A549 (cell line): ENCODE data around the gene TSPEAR. TPM values are rescaled to one million over a fixed set of nuclear protein-coding genes. Genes with fewer than 3 reads are reported as not detected.

Experiments
- ATAC-seq, 2 experiments: fragments of 200-7000 bp in 1 of 2; fragments of >200 bp in 1 of 2; cut with Nextera tagmentation in 1 of 2; cut with Tn5 transposase in 1 of 2; 3 replicates each; pipeline versions ENCODE4 v1.8.0 to v1.9.1; 2018 to 2020; ENCODE audit warnings: mild to moderate bottlenecking in 1 of 2, moderate library complexity in 1 of 2
- CTCF ChIA-PET: fragments of 300-600 bp; sonication (Branson Sonifier 250); formaldehyde crosslinking; extraction: SDS; loops from one replicate; lab custom pipeline; 2021; ENCODE audit warnings: antibody characterized with exemption, inconsistent platforms; lab: Yijun Ruan, JAX
- POLR2A ChIA-PET: fragments of 350-600 bp; formaldehyde crosslinking; extraction: SDS; loops from one replicate; lab custom pipeline; 2021; ENCODE audit warnings: antibody characterized with exemption, inconsistent platforms; lab: Yijun Ruan, JAX
- DNase-seq, 2 experiments: peaks; one replicate each; pipeline versions ENCODE4 v3.0.0 to v3.0.0-alpha.2; 2011 to 2016; ENCODE audit warnings: low read depth in 1 of 2, low spot score in 1 of 2
- FAIRE-seq: peaks from 2 replicates; lab custom pipeline; 2011; peaks lifted over from hg19 to GRCh38; lab: Jason Lieb, UNC
- H3K27ac ChIP-seq, 2 experiments: fragments of >200 bp; sonication (Bioruptor Twin); formaldehyde crosslinking; 3 replicates each; pipeline ENCODE4 v1.5.1; 2016 to 2017
- H3K4me1 ChIP-seq: fragments of >200 bp; sonication (Bioruptor Twin); formaldehyde crosslinking; 3 replicates; pipeline ENCODE4 v1.6.1; 2016
- H3K4me2 ChIP-seq: fragments of >200 bp; sonication (Bioruptor Twin); formaldehyde crosslinking; 3 replicates; pipeline ENCODE4 v1.6.1; 2016
- H3K4me3 ChIP-seq: fragments of >200 bp; sonication (Bioruptor Twin); formaldehyde crosslinking; 3 replicates; pipeline ENCODE4 v1.5.1; 2016
- H3K9me3 ChIP-seq: fragments of >200 bp; sonication (Bioruptor Twin); formaldehyde crosslinking; 3 replicates; pipeline ENCODE4 v1.6.1; 2016
- BCL3 ChIP-seq: fragments of >200 bp; sonication (Bioruptor Twin); formaldehyde crosslinking; IDR thresholded peaks from 3 replicates; pipeline ENCODE4 v1.6.1; 2016
- BHLHE40 ChIP-seq: IDR thresholded peaks from 2 replicates; pipeline ENCODE4 v1.6.1; 2012; ENCODE audit warnings: low read depth, low read length, inconsistent platforms
- CBX8 ChIP-seq: fragments of 200-600 bp; sonication (generic); IDR thresholded peaks from 2 replicates; pipeline ENCODE4 v1.6.1; 2016
- CTCF ChIP-seq: fragments of >200 bp; sonication (Bioruptor Twin); formaldehyde crosslinking; IDR thresholded peaks from 3 replicates; pipeline ENCODE4 v1.5.1; 2016
- FOSL2 ChIP-seq, 2 experiments: fragments of 450-650 bp in 1 of 2; fragments of >200 bp in 1 of 2; sonication (Bioruptor Twin) in 1 of 2; formaldehyde crosslinking; IDR thresholded peaks; 2 replicates each; pipeline versions ENCODE4 v1.5.0 to v1.6.1; 2016 to 2020; ENCODE audit warnings: mild to moderate bottlenecking in 1 of 2, moderate library complexity in 1 of 2
- HMGXB4 ChIP-seq: fragments of 250-450 bp; sonication (Bioruptor Pico); IDR thresholded peaks from 2 replicates; pipeline ENCODE4 v1.5.0; 2021; ENCODE audit warnings: mild to moderate bottlenecking, moderate library complexity, borderline replicate concordance
- JUN ChIP-seq, 2 experiments: fragments of >200 bp; sonication (Bioruptor Twin); formaldehyde crosslinking; IDR thresholded peaks; 2 replicates in 1 of 2; 3 replicates in 1 of 2; pipeline ENCODE4 v1.6.1; 2016 to 2017
- MYC ChIP-seq: IDR thresholded peaks from 2 replicates; pipeline ENCODE4 v1.6.1; 2012; ENCODE audit warnings: mild to moderate bottlenecking, inconsistent platforms, low read length, improper control_type of control experiment, borderline replicate concordance
- NPAS2 ChIP-seq: fragments of 250-450 bp; sonication (Bioruptor Pico); IDR thresholded peaks from 2 replicates; pipeline ENCODE4 v1.8.0; 2022; ENCODE audit warnings: mild to moderate bottlenecking, moderate library complexity, borderline replicate concordance
- REST ChIP-seq: fragments of 200-600 bp; sonication (generic); IDR thresholded peaks from 2 replicates; pipeline ENCODE4 v1.6.1; 2016; ENCODE audit warnings: antibody characterized with exemption, mild to moderate bottlenecking, moderate library complexity
- SMC3 ChIP-seq: fragments of >200 bp; sonication (Bioruptor Twin); formaldehyde crosslinking; IDR thresholded peaks from 3 replicates; pipeline ENCODE4 v1.6.1; 2018; ENCODE audit warnings: inconsistent platforms
- TFCP2L1 ChIP-seq: fragments of 250-450 bp; sonication (Bioruptor Pico); IDR thresholded peaks from 2 replicates; pipeline ENCODE4 v1.5.0; 2021; ENCODE audit warnings: mild to moderate bottlenecking
- TP53 ChIP-seq: fragments of 250-450 bp; sonication (Bioruptor Pico); IDR thresholded peaks from 2 replicates; pipeline ENCODE4 v1.5.0; 2021; ENCODE audit warnings: mild to moderate bottlenecking, moderate library complexity
- USF2 ChIP-seq: fragments of 450-650 bp; IDR thresholded peaks from 2 replicates; pipeline ENCODE4 v1.6.1; 2014; ENCODE audit warnings: antibody characterized with exemption
- ZSCAN20 ChIP-seq: fragments of 250-450 bp; sonication (Bioruptor Pico); IDR thresholded peaks from 2 replicates; pipeline ENCODE4 v1.8.0; 2022; ENCODE audit warnings: mild to moderate bottlenecking, moderate library complexity
- WGBS: methylation state at CpG from one replicate; pipeline ENCODE4 v1.1.6; 2017; ENCODE audit errors: missing lambda C conversion rate; 5-methylcytosine and 5-hydroxymethylcytosine counted together
- polyA plus RNA-seq, 4 experiments: library from polyadenylated mRNA; depleted of rRNA in 3 of 4; stranded (reverse); fragments of >200 nt; fragmentation: RNase III in 1 of 4; extraction: RNeasy Plus Mini Kit Qiagen cat#74134 plus additional on column Dnase treatment in 1 of 4; gene quantifications; 2 replicates in 3 of 4; 3 replicates in 1 of 4; pipeline ENCODE4 v1.2.3, GENCODE V29; 2011 to 2017

The TSPEAR gene
- polyA plus RNA-seq, 2 of the 4 experiments (the other 2 are of a cell fraction), result not detected

GRCh38 chr21:44579056-44579832, 132.1 kb downstream of the TSPEAR start:
- Histone ChIP-seq H3K9me3 (peaks cover 20% of the 10 kb centered on the region), H3K27ac (no peak overlapping the region), H3K4me2 (no peak overlapping the region), H3K4me1 (no peaks in the 10 kb centered on the region)
- ATAC-seq (no peak), DNase-seq (no peak)
- CTCF ChIA-PET, result interaction anchor here (1.3 to 2.1 kb wide), 3 partner anchors 9 to 163 kb away, joined by 3 to 6 read pairs (median 3); no protein-coding TSS in a partner anchor
- POLR2A ChIA-PET, result no interaction called here
- TF ChIP-seq HMGXB4 (CRISPR knock-in tag), result no peak
- TF ChIP-seq REST, result no peak
- TF ChIP-seq BCL3, result no peak
- no peak for TF ChIP-seq MYC
- no peak for TF ChIP-seq TP53
- TF ChIP-seq FOSL2 (IDR thresholded peaks at IDR 0.05), result no peak
- no peak for TF ChIP-seq FOSL2 (CRISPR knock-in tag; IDR thresholded peaks at IDR 0.05)
- no peak for TF ChIP-seq CTCF
- TF ChIP-seq TFCP2L1 (CRISPR knock-in tag), result no peak
- TF ChIP-seq USF2, result no peak
- TF ChIP-seq NPAS2 (CRISPR knock-in tag), result no peak
- TF ChIP-seq ZSCAN20 (CRISPR knock-in tag), result no peak
- no peak for TF ChIP-seq JUN (IDR thresholded peaks at IDR 0.05)
- TF ChIP-seq CBX8, result no peak
- TF ChIP-seq SMC3, result no peak
- TF ChIP-seq BHLHE40, result no peak
- TF ChIP-seq, all 56 proteins: peak for 0
- no peak overlapping the region for H3K4me3 ChIP-seq
- no peak for FAIRE-seq
- 49% methylated on average over 4 of the region's 22 CpGs for WGBS
